Measurements from ENCODE around the gene KRTAP19-2.

KRTAP19-2 gene

DNA sequence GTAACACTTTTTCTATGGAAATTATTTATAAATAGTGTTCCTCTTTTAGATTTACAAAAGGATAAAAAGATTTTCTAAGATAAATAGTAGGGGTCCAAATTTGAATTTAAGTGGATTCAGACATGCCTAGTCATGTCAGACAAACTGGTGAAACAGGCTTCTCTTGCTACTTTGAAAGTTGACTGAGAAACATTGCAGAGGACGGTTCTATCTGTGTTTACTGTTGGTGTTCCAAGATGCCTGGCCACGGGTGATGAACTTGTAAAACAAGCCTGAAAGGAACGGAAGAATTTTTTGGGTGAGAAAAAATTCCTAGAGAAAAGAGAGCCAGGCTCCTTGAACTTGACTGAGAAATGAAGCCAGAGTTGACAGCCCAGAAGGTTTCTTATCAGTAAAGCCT is 9.2 kb downstream of the KRTAP19-2 start:
- Histone ChIP-seq H3K9ac (ENCODE audit: low read length) (no peak overlapping the region), H3K4me1 (ENCODE audit: control insufficient read depth, insufficient read depth, low read length) (no peaks in the 10 kb centered on the region), H3K27me3 (replicated peaks; ENCODE audit: control insufficient read depth, insufficient read depth, low read length) (no peaks in the 10 kb centered on the region), H3K36me3 (ENCODE audit: control insufficient read depth, insufficient read depth, low read length, severe bottlenecking) (no peaks in the 10 kb centered on the region), H3K4me3 (ENCODE audit: low read length) (no peak overlapping the region), H3K9me3 (ENCODE audit: control insufficient read depth, low read length) (no peaks in the 10 kb centered on the region)
- DNase-seq (ENCODE audit: low read depth): no peak

DNA sequence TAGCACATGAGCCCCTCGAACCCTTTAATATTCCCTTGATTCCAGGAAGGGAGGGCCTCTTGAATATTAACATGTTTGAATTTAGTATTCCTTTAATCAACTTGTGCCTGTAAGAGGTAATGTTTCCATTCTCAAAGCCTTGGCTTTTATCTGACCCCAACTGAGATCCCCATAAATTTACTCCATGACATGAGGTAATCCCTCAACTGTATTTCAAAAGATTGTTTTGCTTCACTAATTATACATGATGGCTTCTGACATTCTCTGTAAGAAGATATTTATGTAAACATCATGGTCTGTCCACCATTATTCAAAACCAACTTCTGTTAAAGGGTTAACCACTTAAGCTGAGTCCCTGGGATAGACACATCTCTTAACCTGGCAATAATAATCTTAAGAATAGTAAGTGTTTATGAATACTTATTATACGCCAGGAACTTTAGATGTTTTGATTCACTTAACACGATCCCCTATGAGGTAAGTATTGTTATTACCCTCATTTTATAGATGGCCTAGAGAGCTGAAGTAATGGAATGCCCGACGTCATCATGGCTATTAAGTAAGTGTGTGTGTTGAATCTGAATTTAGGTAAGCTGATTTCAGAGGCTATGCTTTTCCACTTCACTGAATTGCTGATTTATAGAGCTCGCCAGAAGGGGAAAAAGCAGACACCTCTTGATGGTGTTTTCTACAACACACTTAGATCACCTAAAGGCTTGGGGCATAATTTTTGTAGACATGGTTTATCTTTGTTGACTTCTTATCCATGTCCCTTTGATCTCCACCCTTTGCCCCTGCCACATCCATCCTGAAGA is 18.1 kb downstream of the KRTAP19-2 start:
- Histone ChIP-seq H3K9ac (ENCODE audit: low read length) (no peak overlapping the region), H3K9me3 (ENCODE audit: control insufficient read depth, low read length) (no peaks in the 10 kb centered on the region), H3K4me1 (ENCODE audit: control insufficient read depth, insufficient read depth, low read length) (no peaks in the 10 kb centered on the region), H3K27me3 (replicated peaks; ENCODE audit: control insufficient read depth, insufficient read depth, low read length) (peaks cover 3% of the 10 kb centered on the region), H3K36me3 (ENCODE audit: control insufficient read depth, insufficient read depth, low read length, severe bottlenecking) (no peaks in the 10 kb centered on the region), H3K4me3 (ENCODE audit: low read length) (no peak overlapping the region)
- no peak for DNase-seq (ENCODE audit: low read depth)

DNA sequence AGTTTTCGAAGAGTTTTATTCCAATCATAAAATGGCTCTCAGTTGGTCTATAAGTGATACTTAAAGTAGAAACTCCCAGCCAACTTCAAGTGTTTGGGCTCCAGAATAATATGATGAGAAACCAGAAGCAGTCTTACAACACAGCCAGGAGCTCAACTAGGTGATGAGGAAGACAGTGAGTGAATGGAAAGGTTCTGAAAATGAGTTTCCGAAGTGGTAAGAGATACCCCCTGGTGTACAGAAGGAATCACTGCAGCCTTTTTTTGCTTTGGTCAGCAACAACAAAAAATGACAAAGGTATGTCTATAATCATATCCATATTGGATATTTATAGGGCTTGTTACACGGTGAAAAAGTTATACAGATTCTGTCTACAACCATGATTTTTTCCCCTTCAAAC is 23.5 kb downstream of the KRTAP19-2 start:
- no peak overlapping the region for H3K4me3 ChIP-seq (ENCODE audit: low read length)
- no peak overlapping the region for H3K9ac ChIP-seq (ENCODE audit: low read length)
- no peaks in the 10 kb centered on the region for H3K27me3 ChIP-seq (replicated peaks; ENCODE audit: control insufficient read depth, insufficient read depth, low read length)
- no peaks in the 10 kb centered on the region for H3K36me3 ChIP-seq (ENCODE audit: control insufficient read depth, insufficient read depth, low read length, severe bottlenecking)
- no peaks in the 10 kb centered on the region for H3K4me1 ChIP-seq (ENCODE audit: control insufficient read depth, insufficient read depth, low read length)
- no peaks in the 10 kb centered on the region for H3K9me3 ChIP-seq (ENCODE audit: control insufficient read depth, low read length)
- DNase-seq (ENCODE audit: low read depth): peak; percentile 5

DNA sequence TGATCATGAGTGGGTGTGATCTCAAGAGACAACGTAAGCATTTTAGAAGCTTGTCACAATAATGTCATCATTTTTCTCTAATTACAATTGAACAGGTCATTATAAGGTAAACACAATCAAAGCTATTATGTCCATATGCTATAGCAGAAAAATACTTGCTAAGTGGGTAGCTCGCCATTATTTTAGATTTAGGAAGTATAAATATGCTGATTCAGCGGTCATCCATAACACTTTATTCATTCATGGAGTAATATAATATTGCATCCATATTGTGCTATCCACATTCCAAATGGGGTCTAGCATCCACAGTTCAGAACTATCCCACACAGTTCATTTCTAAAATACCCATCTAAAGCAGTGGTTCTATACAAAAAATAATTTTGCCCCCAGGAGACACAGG is 38.7 kb downstream of the KRTAP19-2 start:
- H3K4me1 ChIP-seq (ENCODE audit: control insufficient read depth, insufficient read depth, low read length): no peaks in the 10 kb centered on the region
- H3K9me3 ChIP-seq (ENCODE audit: control insufficient read depth, low read length): no peaks in the 10 kb centered on the region
- no peaks in the 10 kb centered on the region for H3K27me3 ChIP-seq (replicated peaks; ENCODE audit: control insufficient read depth, insufficient read depth, low read length)
- H3K4me3 ChIP-seq (ENCODE audit: low read length): no peak overlapping the region
- DNase-seq (ENCODE audit: low read depth): no peak
- H3K36me3 ChIP-seq (ENCODE audit: control insufficient read depth, insufficient read depth, low read length, severe bottlenecking): no peaks in the 10 kb centered on the region
- H3K9ac ChIP-seq (ENCODE audit: low read length): no peak overlapping the region

GRCh38 chr21:30447056-30447455 is 40.2 kb downstream of the KRTAP19-2 start:
- Histone ChIP-seq H3K4me3 (ENCODE audit: low read length) (no peak overlapping the region), H3K9me3 (ENCODE audit: control insufficient read depth, low read length) (no peaks in the 10 kb centered on the region), H3K4me1 (ENCODE audit: control insufficient read depth, insufficient read depth, low read length) (no peaks in the 10 kb centered on the region), H3K9ac (ENCODE audit: low read length) (no peak overlapping the region), H3K27me3 (replicated peaks; ENCODE audit: control insufficient read depth, insufficient read depth, low read length) (no peaks in the 10 kb centered on the region), H3K36me3 (ENCODE audit: control insufficient read depth, insufficient read depth, low read length, severe bottlenecking) (no peaks in the 10 kb centered on the region)
- no peak for DNase-seq (ENCODE audit: low read depth)

DNA sequence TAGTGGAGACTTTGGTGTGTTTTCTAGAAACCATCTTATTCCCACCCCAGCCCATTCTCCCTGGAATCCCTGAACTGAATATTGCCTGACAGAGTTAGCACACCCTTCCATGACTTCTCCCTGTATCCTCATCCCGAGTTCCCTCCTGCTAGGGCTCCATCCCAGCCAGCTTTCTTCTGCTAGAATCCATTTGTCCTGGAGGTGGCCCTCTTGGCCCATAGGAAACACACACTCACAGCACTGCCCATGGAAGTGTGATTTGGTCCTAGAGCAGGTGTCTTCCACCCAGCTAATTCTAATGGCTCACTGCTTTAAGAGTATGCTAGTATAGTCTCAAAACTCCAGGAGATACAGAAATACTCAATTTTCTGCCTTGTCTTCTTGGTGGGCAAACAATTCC is 43.0 kb downstream of the KRTAP19-2 start:
- no peaks in the 10 kb centered on the region for H3K9me3 ChIP-seq (ENCODE audit: control insufficient read depth, low read length)

DNA sequence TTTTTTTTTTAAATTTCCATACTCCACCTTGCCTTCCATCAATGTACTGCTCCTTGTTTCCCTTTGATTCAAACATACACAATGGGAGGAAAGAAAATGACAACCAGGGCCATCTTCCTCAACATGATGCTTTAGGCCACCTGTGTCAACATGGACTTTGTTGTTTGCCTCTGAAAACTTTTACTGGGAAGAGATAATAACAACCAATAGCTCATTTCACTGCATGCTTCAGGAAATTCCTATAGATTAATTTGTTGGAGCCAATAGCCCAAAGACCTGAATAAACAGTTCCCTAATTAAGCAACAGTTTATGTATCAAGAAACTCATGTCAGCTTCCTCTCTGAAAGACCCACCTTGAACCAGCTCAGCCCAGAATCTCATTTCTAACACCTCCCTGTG is 44.0 kb downstream of the KRTAP19-2 start:
- no peak for DNase-seq (ENCODE audit: low read depth)
- no peaks in the 10 kb centered on the region for H3K36me3 ChIP-seq (ENCODE audit: control insufficient read depth, insufficient read depth, low read length, severe bottlenecking)
- no peaks in the 10 kb centered on the region for H3K27me3 ChIP-seq (replicated peaks; ENCODE audit: control insufficient read depth, insufficient read depth, low read length)
- H3K4me1 ChIP-seq (ENCODE audit: control insufficient read depth, insufficient read depth, low read length): no peaks in the 10 kb centered on the region
- H3K9ac ChIP-seq (ENCODE audit: low read length): no peak overlapping the region
- no peaks in the 10 kb centered on the region for H3K9me3 ChIP-seq (ENCODE audit: control insufficient read depth, low read length)
- no peak overlapping the region for H3K4me3 ChIP-seq (ENCODE audit: low read length)

More for the DNA sequence above, 43.0 kb downstream of the KRTAP19-2 start:
- H3K9ac ChIP-seq (ENCODE audit: low read length): no peak overlapping the region
- no peak overlapping the region for H3K4me3 ChIP-seq (ENCODE audit: low read length)
- DNase-seq (ENCODE audit: low read depth): no peak
- H3K4me1 ChIP-seq (ENCODE audit: control insufficient read depth, insufficient read depth, low read length): no peaks in the 10 kb centered on the region
- H3K36me3 ChIP-seq (ENCODE audit: control insufficient read depth, insufficient read depth, low read length, severe bottlenecking): no peaks in the 10 kb centered on the region
- no peaks in the 10 kb centered on the region for H3K27me3 ChIP-seq (replicated peaks; ENCODE audit: control insufficient read depth, insufficient read depth, low read length)

DNA sequence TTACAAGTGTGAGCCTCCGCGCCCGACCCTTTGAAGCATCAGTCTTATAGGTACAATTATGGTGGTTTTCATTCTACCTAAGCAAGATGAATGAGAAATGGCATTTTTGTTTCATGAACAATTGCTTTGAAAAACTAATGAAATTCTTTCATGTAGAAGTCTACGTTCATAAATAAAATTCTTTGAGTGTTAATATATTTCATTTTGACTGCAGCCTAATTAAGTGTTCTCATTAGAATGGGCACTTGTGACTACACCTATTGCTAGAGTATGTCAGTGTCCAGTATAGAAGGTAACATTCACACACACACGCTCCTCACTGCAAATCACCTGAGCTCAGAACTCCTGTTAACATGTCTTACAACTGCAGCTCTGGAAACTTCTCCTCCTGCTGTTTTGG is 47.3 kb downstream of the KRTAP19-2 start, which contains the start of gene KRTAP15-1:
KRTAP15-1 (plus strand) TSS at position 301 of the 400 bp plus-strand sequence; CDS start at position 354, 53 bp downstream.
- H3K9me3 ChIP-seq (ENCODE audit: control insufficient read depth, low read length): no peaks in the 10 kb centered on the region
- H3K27me3 ChIP-seq (replicated peaks; ENCODE audit: control insufficient read depth, insufficient read depth, low read length): no peaks in the 10 kb centered on the region
- no peak within 1 kb of the TSS for H3K4me3 ChIP-seq (ENCODE audit: low read length)
- no peak for DNase-seq (ENCODE audit: low read depth)
- H3K36me3 ChIP-seq (ENCODE audit: control insufficient read depth, insufficient read depth, low read length, severe bottlenecking): no peaks in the 10 kb centered on the region
- no peaks in the 10 kb centered on the region for H3K4me1 ChIP-seq (ENCODE audit: control insufficient read depth, insufficient read depth, low read length)
- H3K9ac ChIP-seq (ENCODE audit: low read length): no peak within 1 kb of the TSS
